GM23338 (cell line): ENCODE results near the gene NFIB. TPM values are rescaled to one million over a fixed set of nuclear protein-coding genes. Genes with fewer than 3 reads are reported as not detected.

Source experiments
- ATAC-seq: fragments of 200-7000 bp; cut with Tn5 transposase; 3 replicates; pipeline ENCODE4 v1.9.1; 2020
- DNase-seq: peaks from one replicate; pipeline ENCODE4 v3.0.0-alpha.2; 2015; ENCODE audit warnings: low spot score
- H2AFZ ChIP-seq: fragments of 200-600 bp; sonication (generic); 2 replicates; pipeline ENCODE4 v1.8.0; 2016; ENCODE audit warnings: antibody characterized with exemption, mild to moderate bottlenecking, moderate library complexity
- H3F3A ChIP-seq: fragments of 200-600 bp; sonication (generic); replicated peaks from 2 replicates; pipeline ENCODE4 v1.8.0; 2017; ENCODE audit warnings: antibody characterized with exemption, mixed run types, low read depth
- H3K27ac ChIP-seq: fragments of 200-600 bp; sonication (generic); 2 replicates; pipeline ENCODE4 v1.6.1; 2016; ENCODE audit warnings: low read depth
- H3K27me3 ChIP-seq: fragments of 200-600 bp; sonication (generic); 2 replicates; pipeline ENCODE4 v1.8.0; 2016; ENCODE audit warnings: mild to moderate bottlenecking, mixed run types, moderate library complexity; ENCODE audit not compliant: insufficient read depth
- H3K36me3 ChIP-seq: fragments of 200-600 bp; sonication (generic); 2 replicates; pipeline ENCODE4 v1.8.0; 2016; ENCODE audit warnings: mild to moderate bottlenecking; ENCODE audit not compliant: insufficient read depth
- H3K4me1 ChIP-seq: fragments of 200-600 bp; sonication (generic); 2 replicates; pipeline ENCODE4 v1.8.0; 2016; ENCODE audit warnings: mild to moderate bottlenecking, moderate library complexity; ENCODE audit not compliant: insufficient read depth
- H3K4me2 ChIP-seq: fragments of 200-600 bp; sonication (generic); 2 replicates; pipeline ENCODE4 v1.7.1; 2017; ENCODE audit warnings: mixed run types
- H3K4me3 ChIP-seq: fragments of 200-600 bp; sonication (generic); 2 replicates; pipeline ENCODE4 v1.6.1; 2016; ENCODE audit warnings: mixed run types
- H3K79me2 ChIP-seq: fragments of 200-600 bp; sonication (generic); replicated peaks from 2 replicates; pipeline ENCODE4 v1.8.0; 2017; ENCODE audit warnings: mild to moderate bottlenecking; ENCODE audit not compliant: insufficient read depth
- H3K9me2 ChIP-seq: fragments of 200-600 bp; sonication (generic); 2 replicates; pipeline ENCODE4 v1.8.0; 2017; ENCODE audit not compliant: insufficient read depth
- H4K20me1 ChIP-seq: fragments of 200-600 bp; sonication (generic); replicated peaks from 2 replicates; pipeline ENCODE4 v1.8.0; 2017; ENCODE audit warnings: mild to moderate bottlenecking; ENCODE audit not compliant: insufficient read depth
- H3K27ac Mint-ChIP-seq: 2 replicates; pipeline ENCODE4 v1.8.0; 2020; ENCODE audit warnings: inconsistent platforms, mild to moderate bottlenecking, moderate library complexity, mixed read lengths
- H3K27me3 Mint-ChIP-seq: 3 replicates; pipeline ENCODE4 v1.8.0; 2022; ENCODE audit warnings: low read depth, mild to moderate bottlenecking, moderate library complexity, mixed read lengths, inconsistent platforms; ENCODE audit not compliant: insufficient read depth, poor library complexity
- H3K36me3 Mint-ChIP-seq: 3 replicates; pipeline ENCODE4 v1.8.0; 2021; ENCODE audit warnings: low read depth, mild to moderate bottlenecking, inconsistent platforms, moderate library complexity, mixed read lengths
- H3K4me1 Mint-ChIP-seq: 3 replicates; pipeline ENCODE4 v1.8.0; 2020; ENCODE audit warnings: mild to moderate bottlenecking, inconsistent platforms, mixed read lengths
- H3K4me3 Mint-ChIP-seq: 3 replicates; pipeline ENCODE4 v1.8.0; 2021; ENCODE audit warnings: moderate library complexity, mild to moderate bottlenecking, inconsistent platforms, mixed read lengths
- H3K9me3 Mint-ChIP-seq: 3 replicates; pipeline ENCODE4 v1.8.0; 2020; ENCODE audit warnings: moderate library complexity, mild to moderate bottlenecking, inconsistent platforms, mixed read lengths
- CREB1 ChIP-seq: fragments of 250-450 bp; sonication (Bioruptor Pico); IDR thresholded peaks from 2 replicates; pipeline ENCODE4 v1.5.0; 2020; ENCODE audit warnings: low read depth, mild to moderate bottlenecking, moderate library complexity
- EZH2phosphoT487 ChIP-seq: fragments of 200-600 bp; sonication (generic); IDR thresholded peaks from one replicate; pipeline ENCODE4 v1.8.1; 2018; ENCODE audit warnings: antibody characterized with exemption; ENCODE audit not compliant: unreplicated experiment
- JUNB ChIP-seq: IDR thresholded peaks from one replicate; pipeline ENCODE4 v1.6.1; 2016; ENCODE audit warnings: antibody characterized with exemption; ENCODE audit not compliant: unreplicated experiment
- REST ChIP-seq: IDR thresholded peaks from one replicate; pipeline ENCODE4 v1.6.1; 2018; ENCODE audit warnings: antibody characterized with exemption; ENCODE audit not compliant: unreplicated experiment
- STAT1 ChIP-seq: IDR thresholded peaks from one replicate; pipeline ENCODE4 v1.6.1; 2016; ENCODE audit warnings: antibody characterized with exemption; ENCODE audit not compliant: unreplicated experiment
- ZNF331 ChIP-seq: fragments of 250-450 bp; sonication (Bioruptor Pico); IDR thresholded peaks from 2 replicates; pipeline ENCODE4 v1.5.0; 2020; ENCODE audit warnings: low read depth, mild to moderate bottlenecking, moderate library complexity
- ZNF462 ChIP-seq: fragments of 250-450 bp; sonication (Bioruptor Pico); IDR thresholded peaks from 2 replicates; pipeline ENCODE4 v1.5.0; 2020; ENCODE audit warnings: mild to moderate bottlenecking, moderate library complexity
- polyA plus RNA-seq: library from polyadenylated mRNA; unstranded; fragments of >200 nt; fragmentation: Nextera tagmentation; extraction: Ambion mirVana; gene quantifications from 2 replicates; pipeline ENCODE4 v1.2.1, GENCODE V29; 2016
- total RNA-seq: library from RNA; depleted of rRNA; stranded (reverse); fragments of >200 nt; shearing (Covaris generic); gene quantifications from 2 replicates; pipeline ENCODE4 v1.2.3, GENCODE V29; 2014
- TF ChIP-seq, protein P1 (sequence below): IDR thresholded peaks from 2 replicates; pipeline ENCODE4 v1.6.1; 2016; ENCODE audit warnings: antibody characterized with exemption

Gene NFIB
- total and polyA plus RNA-seq, 2 experiments from 2014 or later: 3.9 to 4.7 TPM

- no peak for TF ChIP-seq ZNF462 (CRISPR knock-in tag)
- TF ChIP-seq ZNF331 (CRISPR knock-in tag): no peak
- TF ChIP-seq REST: no peak
- TF ChIP-seq STAT1: no peak
These were observed 55.8 kb downstream of the NFIB start (continued) for GRCh38 chr9:14258156-14258555.

- no peaks in the 10 kb centered on the region for H3K36me3 ChIP-seq
- H3K9me2 ChIP-seq: peaks cover 3% of the 10 kb centered on the region; the same call in 1 of the 2 replicates
- no peak overlapping the region for H3K4me3 ChIP-seq
- no peaks in the 10 kb centered on the region for H3K27me3 Mint-ChIP-seq
- no peak overlapping the region for H3K27ac ChIP-seq
- H2AFZ ChIP-seq: no peak overlapping the region
- H3K4me1 Mint-ChIP-seq: peaks cover 26% of the 10 kb centered on the region
- no peaks in the 10 kb centered on the region for H4K20me1 ChIP-seq
- no peak for ATAC-seq
- no peaks in the 10 kb centered on the region for H3K27me3 ChIP-seq
- no peak overlapping the region for H3K27ac Mint-ChIP-seq
- no peaks in the 10 kb centered on the region for H3K9me3 Mint-ChIP-seq
- H3F3A ChIP-seq: no peaks in the 10 kb centered on the region
- H3K4me2 ChIP-seq: no peak overlapping the region
- H3K36me3 Mint-ChIP-seq: no peaks in the 10 kb centered on the region
- no peaks in the 10 kb centered on the region for H3K79me2 ChIP-seq
- DNase-seq: no peak
- H3K4me1 ChIP-seq: peaks cover 16% of the 10 kb centered on the region
- no peak overlapping the region for H3K4me3 Mint-ChIP-seq
- no peak for TF ChIP-seq EZH2phosphoT487
- no peak for TF ChIP-seq ZNF331 (CRISPR knock-in tag)
- no peak for TF ChIP-seq CREB1 (CRISPR knock-in tag)
- TF ChIP-seq, protein P1, sequence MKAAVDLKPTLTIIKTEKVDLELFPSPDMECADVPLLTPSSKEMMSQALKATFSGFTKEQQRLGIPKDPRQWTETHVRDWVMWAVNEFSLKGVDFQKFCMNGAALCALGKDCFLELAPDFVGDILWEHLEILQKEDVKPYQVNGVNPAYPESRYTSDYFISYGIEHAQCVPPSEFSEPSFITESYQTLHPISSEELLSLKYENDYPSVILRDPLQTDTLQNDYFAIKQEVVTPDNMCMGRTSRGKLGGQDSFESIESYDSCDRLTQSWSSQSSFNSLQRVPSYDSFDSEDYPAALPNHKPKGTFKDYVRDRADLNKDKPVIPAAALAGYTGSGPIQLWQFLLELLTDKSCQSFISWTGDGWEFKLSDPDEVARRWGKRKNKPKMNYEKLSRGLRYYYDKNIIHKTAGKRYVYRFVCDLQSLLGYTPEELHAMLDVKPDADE: no peak
- no peak for TF ChIP-seq REST
- TF ChIP-seq STAT1: no peak
- no peak for TF ChIP-seq JUNB
These were observed 57.4 kb downstream of the NFIB start for GRCh38 chr9:14256588-14256987.
